Endothelial cell of umbilical vein (primary cell): ENCODE data around the gene HOXC9. TPM values are rescaled to one million over a fixed set of nuclear protein-coding genes. Genes with fewer than 3 reads are reported as not detected.

Experiments
- BruUV-seq: library from RNA; stranded (reverse); fragments of 400-500 nt; replicated peaks from 2 replicates; lab custom pipeline; 2021; lab: Mats Ljungman, UMichigan
- CTCF ChIA-PET: fragments of 300-600, 350-600 bp; sonication (Branson Sonifier 250); formaldehyde crosslinking; loops from one replicate; lab custom pipeline; 2021; ENCODE audit warnings: antibody characterized with exemption, inconsistent platforms; lab: Charles Lee
- POLR2A ChIA-PET: fragments of 300-600, 350-600 bp; sonication (Branson Sonifier 250); formaldehyde crosslinking; loops from one replicate; lab custom pipeline; 2021; ENCODE audit warnings: antibody characterized with exemption, inconsistent platforms; lab: Charles Lee
- DNase-seq: peaks from one replicate; pipeline ENCODE4 v3.0.0-alpha.2; 2011; ENCODE audit warnings: low read depth, low spot score
- FAIRE-seq: peaks from 2 replicates; lab custom pipeline; 2011; peaks lifted over from hg19 to GRCh38; lab: Jason Lieb, UNC
- H2AFZ ChIP-seq: 2 replicates; pipeline ENCODE4 v1.6.0; 2012; ENCODE audit warnings: low read depth, low read length, control low read depth, inconsistent platforms
- H3K27ac ChIP-seq: 2 replicates; pipeline ENCODE4 v1.5.1; 2011; ENCODE audit warnings: low read depth, mild to moderate bottlenecking, control low read depth, low read length, moderate library complexity; ENCODE audit not compliant: insufficient read depth
- H3K27me3 ChIP-seq, 2 experiments: 2 replicates each; pipeline versions ENCODE4 v1.6.0 to v1.6.1; 2011; ENCODE audit warnings: low read length in 2 of 2, mixed read lengths in 1 of 2; ENCODE audit not compliant: control insufficient read depth in 2 of 2, insufficient read depth in 2 of 2
- H3K36me3 ChIP-seq, 2 experiments: 2 replicates in 1 of 2; 3 replicates in 1 of 2; pipeline ENCODE4 v1.5.1; 2011; ENCODE audit warnings: low read length in 2 of 2, mild to moderate bottlenecking in 1 of 2, moderate library complexity in 1 of 2; ENCODE audit not compliant: control insufficient read depth in 2 of 2, insufficient read depth in 2 of 2; ENCODE audit errors: extremely low read depth in 1 of 2
- H3K4me1 ChIP-seq: 3 replicates; pipeline ENCODE4 v1.5.1; 2011; ENCODE audit warnings: mild to moderate bottlenecking, low read length; ENCODE audit not compliant: control insufficient read depth, insufficient read depth; ENCODE audit errors: extremely low read depth
- H3K4me2 ChIP-seq: 2 replicates; pipeline ENCODE4 v1.6.1; 2011; ENCODE audit warnings: low read length, control low read depth, mixed read lengths; ENCODE audit not compliant: insufficient read depth
- H3K4me3 ChIP-seq, 3 experiments: fragments of 200-600 bp in 1 of 3; sonication (generic), shearing (Covaris generic) in 1 of 3; replicated peaks in 1 of 3; 2 replicates each; pipeline ENCODE4 v1.5.1; 2011 to 2016; ENCODE audit warnings: control low read depth in 3 of 3, low read length in 3 of 3, mild to moderate bottlenecking in 2 of 3, inconsistent platforms in 1 of 3, low read depth in 1 of 3, moderate library complexity in 1 of 3; ENCODE audit not compliant: insufficient read depth in 1 of 3
- H3K79me2 ChIP-seq: 2 replicates; pipeline ENCODE4 v1.6.0; 2012; ENCODE audit warnings: low read length, inconsistent platforms; ENCODE audit not compliant: control insufficient read depth, insufficient read depth
- H3K9ac ChIP-seq: replicated peaks from 2 replicates; pipeline ENCODE3; 2011; ENCODE audit warnings: low read length, control low read depth; ENCODE audit not compliant: insufficient read depth; ENCODE audit errors: extremely low read depth
- H3K9me1 ChIP-seq: replicated peaks from 3 replicates; pipeline ENCODE4 v1.6.0; 2011; ENCODE audit warnings: mild to moderate bottlenecking, low read length; ENCODE audit not compliant: control insufficient read depth, insufficient read depth; ENCODE audit errors: extremely low read depth
- H3K9me3 ChIP-seq: replicated peaks from 2 replicates; pipeline ENCODE4 v1.5.1; 2012; ENCODE audit warnings: low read length, inconsistent platforms; ENCODE audit not compliant: control insufficient read depth, insufficient read depth
- H4K20me1 ChIP-seq: replicated peaks from 2 replicates; pipeline ENCODE3; 2011; ENCODE audit warnings: mild to moderate bottlenecking, low read length; ENCODE audit not compliant: control insufficient read depth, insufficient read depth; ENCODE audit errors: extremely low read depth
- EZH2 ChIP-seq: IDR thresholded peaks from 2 replicates; pipeline ENCODE4 v1.6.1; 2012; ENCODE audit warnings: borderline replicate concordance, low read depth, mild to moderate bottlenecking, moderate library complexity, low read length, inconsistent platforms; ENCODE audit not compliant: severe bottlenecking
- JUN ChIP-seq: IDR thresholded peaks from 2 replicates; pipeline ENCODE4 v1.6.1; 2011; ENCODE audit warnings: borderline replicate concordance, low read depth; ENCODE audit not compliant: insufficient read length, insufficient read depth
- POLR2A ChIP-seq: IDR thresholded peaks from 2 replicates; pipeline ENCODE4 v1.6.1; 2012; ENCODE audit warnings: low read depth, mild to moderate bottlenecking, control low read depth, low read length
- dilution Hi-C: fragments of 300-500 bp; cut with MboI; formaldehyde crosslinking; loops from one replicate; pipeline ENCODE4 v1.15.0; 2019; ENCODE audit warnings: low sequenced_read_pairs; ENCODE audit not compliant: extremely low pct_ligation_motif_present
- intact Hi-C: fragments of 100-400 bp; cut with micrococcal nuclease; formaldehyde crosslinking; loops from one replicate; pipeline ENCODE4 v1.10.0; 2022
- polyA plus RNA-seq, 4 experiments: library from polyadenylated mRNA; depleted of rRNA in 3 of 4; stranded (reverse) in 3 of 4; unstranded in 1 of 4; fragments of >200 nt; gene quantifications; 2 replicates each; pipeline versions ENCODE4 v1.2.1 to v1.2.3, GENCODE V29; 2011 to 2012; ENCODE audit warnings: missing spikeins in 1 of 4
- total RNA-seq: library from RNA; stranded (reverse); gene quantifications from 2 replicates; pipeline ENCODE4 v1.2.3, GENCODE V29; 2021

HOXC9 gene
- total and polyA plus RNA-seq, 2 donors (not counting 3 experiments of a cell fraction or from before 2014, with no cell fraction given) = 0.40 to 0.58 TPM

DNA sequence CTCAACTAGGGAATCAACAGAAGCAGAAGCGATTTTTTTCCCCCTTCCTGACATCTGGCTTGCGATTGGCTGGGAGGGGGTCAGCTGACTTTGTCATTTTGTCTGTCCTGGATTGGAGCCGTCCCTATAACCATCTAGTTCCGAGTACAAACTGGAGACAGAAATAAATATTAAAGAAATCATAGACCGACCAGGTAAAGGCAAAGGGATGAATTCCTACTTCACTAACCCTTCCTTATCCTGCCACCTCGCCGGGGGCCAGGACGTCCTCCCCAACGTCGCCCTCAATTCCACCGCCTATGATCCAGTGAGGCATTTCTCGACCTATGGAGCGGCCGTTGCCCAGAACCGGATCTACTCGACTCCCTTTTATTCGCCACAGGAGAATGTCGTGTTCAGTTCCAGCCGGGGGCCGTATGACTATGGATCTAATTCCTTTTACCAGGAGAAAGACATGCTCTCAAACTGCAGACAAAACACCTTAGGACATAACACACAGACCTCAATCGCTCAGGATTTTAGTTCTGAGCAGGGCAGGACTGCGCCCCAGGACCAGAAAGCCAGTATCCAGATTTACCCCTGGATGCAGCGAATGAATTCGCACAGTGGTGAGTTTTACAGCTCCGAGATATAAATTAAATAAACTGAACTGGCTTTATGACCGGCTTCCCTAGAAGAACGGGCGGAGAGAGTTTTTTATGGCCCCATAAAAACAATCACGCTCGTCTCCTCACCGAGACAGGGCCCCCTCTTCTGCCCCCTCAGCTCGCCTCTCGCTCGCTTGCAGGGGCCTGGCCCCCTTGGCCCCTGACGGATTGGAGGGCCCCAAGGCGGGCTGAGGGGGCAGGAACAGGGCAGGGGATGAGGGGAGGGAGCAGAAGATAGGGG is 28.6 kb downstream of the HOXC9 start, which contains the start of gene HOXC6:
Gene HOXC6 (plus strand): TSS at position 127 of the 888 bp plus-strand sequence. CDS start 82 bp downstream, at position 209.
- H3K4me3 ChIP-seq = no peak within 1 kb of the TSS
- no peak within 1 kb of the TSS for H3K9ac ChIP-seq
- no peak within 1 kb of the TSS for H2AFZ ChIP-seq
- ChIA-PET POLR2A (interaction anchor here (0.7 kb wide), 1 partner anchor 103 kb away, joined by 3 read pairs; no protein-coding TSS in a partner anchor), CTCF (interaction anchor here (2.0 to 6.1 kb wide), 3 partner anchors 22 to 179 kb away, joined by 5 to 59 read pairs (median 11); no protein-coding TSS in a partner anchor)
- no peaks in the 10 kb centered on the region for H3K79me2 ChIP-seq
- H3K36me3 ChIP-seq = no peaks in the 10 kb centered on the region
- no peaks in the 10 kb centered on the region for H4K20me1 ChIP-seq
- no peaks in the 10 kb centered on the region for H3K4me1 ChIP-seq
- no peaks in the 10 kb centered on the region for H3K9me3 ChIP-seq
- dilution Hi-C loops (no loop called here), intact Hi-C loops (no loop called here)
- DNase-seq (peak; percentile 15), FAIRE-seq (no peak)
- peaks cover 82 to 94% of the 10 kb centered on the region in 2 experiments for H3K27me3 ChIP-seq
- TF ChIP-seq POLR2A (no peak), EZH2 (peak; percentile 39)
- no peak within 1 kb of the TSS for H3K4me2 ChIP-seq
- no TSS peak for BruUV-seq
- no peak within 1 kb of the TSS for H3K27ac ChIP-seq
- no peaks in the 10 kb centered on the region for H3K9me1 ChIP-seq

DNA sequence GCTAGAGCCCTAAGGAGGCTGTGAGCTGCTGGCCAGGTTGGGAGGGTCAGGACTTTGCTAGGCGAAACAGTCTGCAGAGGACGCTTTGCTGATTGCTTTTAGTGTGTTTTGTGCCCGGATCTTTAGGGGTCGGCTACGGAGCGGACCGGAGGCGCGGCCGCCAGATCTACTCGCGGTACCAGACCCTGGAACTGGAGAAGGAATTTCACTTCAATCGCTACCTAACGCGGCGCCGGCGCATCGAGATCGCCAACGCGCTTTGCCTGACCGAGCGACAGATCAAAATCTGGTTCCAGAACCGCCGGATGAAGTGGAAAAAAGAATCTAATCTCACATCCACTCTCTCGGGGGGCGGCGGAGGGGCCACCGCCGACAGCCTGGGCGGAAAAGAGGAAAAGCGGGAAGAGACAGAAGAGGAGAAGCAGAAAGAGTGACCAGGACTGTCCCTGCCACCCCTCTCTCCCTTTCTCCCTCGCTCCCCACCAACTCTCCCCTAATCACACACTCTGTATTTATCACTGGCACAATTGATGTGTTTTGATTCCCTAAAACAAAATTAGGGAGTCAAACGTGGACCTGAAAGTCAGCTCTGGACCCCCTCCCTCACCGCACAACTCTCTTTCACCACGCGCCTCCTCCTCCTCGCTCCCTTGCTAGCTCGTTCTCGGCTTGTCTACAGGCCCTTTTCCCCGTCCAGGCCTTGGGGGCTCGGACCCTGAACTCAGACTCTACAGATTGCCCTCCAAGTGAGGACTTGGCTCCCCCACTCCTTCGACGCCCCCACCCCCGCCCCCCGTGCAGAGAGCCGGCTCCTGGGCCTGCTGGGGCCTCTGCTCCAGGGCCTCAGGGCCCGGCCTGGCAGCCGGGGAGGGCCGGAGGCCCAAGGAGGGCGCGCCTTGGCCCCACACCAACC is 29.8 kb downstream of the HOXC9 start:
- intact Hi-C loops (no loop called here), dilution Hi-C loops (no loop called here)
- TF ChIP-seq JUN (no peak), EZH2 (peak; percentile 61)
- no peak overlapping the region for H3K4me3 ChIP-seq
- no peak overlapping the region for H2AFZ ChIP-seq
- no peaks in the 10 kb centered on the region for H3K79me2 ChIP-seq
- H3K36me3 ChIP-seq = no peaks in the 10 kb centered on the region
- H3K9ac ChIP-seq = no peak overlapping the region
- peaks cover 82 to 91% of the 10 kb centered on the region in 2 experiments for H3K27me3 ChIP-seq
- no peaks in the 10 kb centered on the region for H3K9me1 ChIP-seq
- H3K27ac ChIP-seq = no peak overlapping the region
- H3K9me3 ChIP-seq = no peaks in the 10 kb centered on the region
- H3K4me2 ChIP-seq = no peak overlapping the region
- no peaks in the 10 kb centered on the region for H4K20me1 ChIP-seq
- ChIA-PET CTCF (interaction anchor here (1.1 to 6.1 kb wide), 3 partner anchors 162 to 358 kb away, joined by 3 to 59 read pairs (median 57); no protein-coding TSS in a partner anchor), POLR2A (interaction anchor here (0.7 kb wide), 1 partner anchor 102 kb away, joined by 3 read pairs; no protein-coding TSS in a partner anchor)
- FAIRE-seq (no peak), DNase-seq (no peak)
- no peaks in the 10 kb centered on the region for H3K4me1 ChIP-seq
- BruUV-seq = no TSS peak
